Body of pancreas (tissue), 4 donors: ENCODE data around the gene AMPH. TPM values are rescaled to one million over a fixed set of nuclear protein-coding genes. Genes with fewer than 3 reads are reported as not detected.
A peak's percentile ranks its signal among the peaks of the same experiment; 100 is the strongest.
"Not testable (repeated sequence)": the region's sequence is repeated elsewhere in the genome, so short reads cannot be mapped to it uniquely, and the experiment has no call there.

Source experiments
- ATAC-seq: fragments of 150-250 bp; one replicate; pipeline ENCODE4 v1.9.1; 2016
- DNase-seq, 4 donors: peaks; one replicate each; pipeline ENCODE4 v3.0.0-alpha.2; 2019
- H3K27ac ChIP-seq, 4 donors: fragments of 200-600 bp; sonication (generic); 1 replicate in 3 of 4; 2 replicates in 1 of 4; pipeline versions ENCODE4 v1.5.1 to v1.6.1; 2016 to 2019; ENCODE audit warnings: mild to moderate bottlenecking in 1 of 4, mixed read lengths in 1 of 4, moderate library complexity in 1 of 4
- H3K27me3 ChIP-seq, 2 donors: fragments of 200-600 bp; sonication (generic); one replicate each; pipeline ENCODE4 v1.6.0; 2016; ENCODE audit warnings: mild to moderate bottlenecking in 1 of 2
- H3K36me3 ChIP-seq, 2 donors: fragments of 200-600 bp; sonication (generic); replicated peaks in 1 of 2; 2 replicates each; pipeline ENCODE4 v1.5.1; 2016; ENCODE audit warnings: low read depth in 2 of 2; ENCODE audit not compliant: insufficient read depth in 1 of 2
- H3K4me1 ChIP-seq: fragments of 200-600 bp; sonication (generic); one replicate; pipeline ENCODE4 v1.6.0; 2016
- H3K4me3 ChIP-seq, 2 donors: fragments of 200-600 bp; sonication (generic); 1 replicate in 1 of 2; 2 replicates in 1 of 2; pipeline ENCODE4 v1.5.1; 2016 to 2019
- H3K9me3 ChIP-seq, 3 donors: fragments of 200-600 bp; sonication (generic); 1 replicate in 2 of 3; 2 replicates in 1 of 3; pipeline ENCODE4 v1.5.1; 2016
- POLR2A ChIP-seq, 3 donors: fragments of 450-650 bp; IDR thresholded peaks; one replicate each; pipeline ENCODE4 v1.6.1; 2016; ENCODE audit warnings: antibody characterized with exemption in 3 of 3, mild to moderate bottlenecking in 2 of 3
- WGBS, 2 donors: methylation state at CpG; one replicate each; pipeline ENCODE4 v1.1.5; 2017; 5-methylcytosine and 5-hydroxymethylcytosine counted together
- intact Hi-C: fragments of 100-400 bp; cut with DNase I; formaldehyde crosslinking; loops from one replicate; pipeline ENCODE4 v1.15.1; 2023
- total RNA-seq, 2 donors: library from RNA; depleted of rRNA; stranded (reverse); fragments of >200 nt; gene quantifications; one replicate each; pipeline ENCODE4 v1.1.0, GENCODE V29; 2016
- TF ChIP-seq, protein P1 (sequence below), 7 experiments: fragments of 450-650 bp in 4 of 7; fragments of 200-600 bp in 3 of 7; sonication (generic) in 3 of 7; IDR thresholded peaks; one replicate each; pipeline ENCODE4 v1.5.1; 2016 to 2019; ENCODE audit warnings: antibody characterized with exemption in 7 of 7

AMPH gene
- total RNA-seq, 2 donors from 2014 or later, result 2.6 to 14.2 TPM

DNA sequence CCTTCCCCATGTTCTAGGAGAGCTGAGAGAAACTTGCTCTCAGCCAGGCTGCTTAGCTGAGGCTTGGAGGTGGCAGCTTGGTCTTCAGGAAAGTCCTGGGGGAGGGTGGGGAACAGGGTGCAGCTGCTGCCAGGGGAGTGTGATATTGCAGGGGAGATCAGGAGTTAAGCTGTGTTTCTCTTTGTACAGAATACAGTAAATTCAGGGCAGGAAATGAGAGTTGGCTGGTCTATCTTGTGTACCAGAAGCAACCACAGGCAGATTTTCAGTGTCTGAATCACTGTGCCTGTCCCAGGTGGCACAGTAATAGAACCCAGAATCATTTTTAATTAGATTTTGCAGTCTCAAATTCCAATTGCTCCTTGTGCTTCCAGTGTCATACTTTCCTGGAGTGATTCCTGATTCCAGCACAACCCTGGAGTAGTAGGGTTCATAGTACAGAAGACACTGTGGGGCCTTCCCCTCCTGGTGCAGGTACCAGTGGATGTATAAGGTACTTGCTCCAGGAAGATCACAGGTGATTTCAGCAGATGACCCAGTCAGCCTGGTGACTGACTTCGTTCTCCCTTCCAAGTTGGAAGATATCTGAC is 263.8 kb downstream of the AMPH start:
- TF ChIP-seq POLR2A (IDR thresholded peaks at IDR 0.05), result no peak
- TF ChIP-seq, protein P1, sequence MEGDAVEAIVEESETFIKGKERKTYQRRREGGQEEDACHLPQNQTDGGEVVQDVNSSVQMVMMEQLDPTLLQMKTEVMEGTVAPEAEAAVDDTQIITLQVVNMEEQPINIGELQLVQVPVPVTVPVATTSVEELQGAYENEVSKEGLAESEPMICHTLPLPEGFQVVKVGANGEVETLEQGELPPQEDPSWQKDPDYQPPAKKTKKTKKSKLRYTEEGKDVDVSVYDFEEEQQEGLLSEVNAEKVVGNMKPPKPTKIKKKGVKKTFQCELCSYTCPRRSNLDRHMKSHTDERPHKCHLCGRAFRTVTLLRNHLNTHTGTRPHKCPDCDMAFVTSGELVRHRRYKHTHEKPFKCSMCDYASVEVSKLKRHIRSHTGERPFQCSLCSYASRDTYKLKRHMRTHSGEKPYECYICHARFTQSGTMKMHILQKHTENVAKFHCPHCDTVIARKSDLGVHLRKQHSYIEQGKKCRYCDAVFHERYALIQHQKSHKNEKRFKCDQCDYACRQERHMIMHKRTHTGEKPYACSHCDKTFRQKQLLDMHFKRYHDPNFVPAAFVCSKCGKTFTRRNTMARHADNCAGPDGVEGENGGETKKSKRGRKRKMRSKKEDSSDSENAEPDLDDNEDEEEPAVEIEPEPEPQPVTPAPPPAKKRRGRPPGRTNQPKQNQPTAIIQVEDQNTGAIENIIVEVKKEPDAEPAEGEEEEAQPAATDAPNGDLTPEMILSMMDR (IDR thresholded peaks at IDR 0.05), result no peak
- WGBS, 2 donors, result 80 to 81% methylated on average over 1 of the region's 1 CpG
- no peaks in the 10 kb centered on the region for H3K36me3 ChIP-seq
- no peak overlapping the region for H3K27ac ChIP-seq
- DNase-seq (no peak), ATAC-seq (no peak)
- no peaks in the 10 kb centered on the region for H3K27me3 ChIP-seq
- no peaks in the 10 kb centered on the region for H3K4me1 ChIP-seq
- no peaks in the 10 kb centered on the region for H3K9me3 ChIP-seq
- no peak overlapping the region for H3K4me3 ChIP-seq
- intact Hi-C loops, result no loop called here

DNA sequence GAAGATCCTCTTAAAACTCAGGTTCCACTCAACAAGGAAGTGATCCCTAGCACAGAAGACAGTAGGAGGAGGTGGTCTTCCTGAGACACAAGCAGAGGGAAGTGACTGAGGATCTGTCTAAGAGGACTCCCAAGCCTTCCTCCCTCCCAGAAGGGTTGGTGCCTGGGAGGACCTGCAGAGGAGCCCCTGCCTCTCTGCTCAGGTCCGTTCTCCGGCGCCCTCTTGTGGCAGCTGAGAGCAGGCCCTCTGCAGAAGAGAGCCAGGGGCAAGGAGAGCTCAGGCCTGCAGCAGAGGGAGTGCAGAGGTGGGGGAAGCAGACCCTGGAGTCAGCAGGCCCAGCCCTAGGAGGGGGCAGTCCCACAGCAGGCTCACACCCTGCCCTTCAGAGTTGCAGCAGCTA is 267.8 kb downstream of the AMPH start:
- H3K27ac ChIP-seq, H3K27me3 ChIP-seq, H3K9me3 ChIP-seq, H3K4me3 ChIP-seq, H3K4me1 ChIP-seq, ATAC-seq, H3K36me3 ChIP-seq, intact Hi-C loops: not testable (repeated sequence)
- TF ChIP-seq, protein P1 (IDR thresholded peaks at IDR 0.05), result peak; percentile 14 to 50 (median 31)
- peak in 3 of 4 donors; percentile 40 to 50 (median 48) for DNase-seq
- 8 to 17% methylated on average over 2 to 3 of the region's 3 CpGs for WGBS, 2 donors

DNA sequence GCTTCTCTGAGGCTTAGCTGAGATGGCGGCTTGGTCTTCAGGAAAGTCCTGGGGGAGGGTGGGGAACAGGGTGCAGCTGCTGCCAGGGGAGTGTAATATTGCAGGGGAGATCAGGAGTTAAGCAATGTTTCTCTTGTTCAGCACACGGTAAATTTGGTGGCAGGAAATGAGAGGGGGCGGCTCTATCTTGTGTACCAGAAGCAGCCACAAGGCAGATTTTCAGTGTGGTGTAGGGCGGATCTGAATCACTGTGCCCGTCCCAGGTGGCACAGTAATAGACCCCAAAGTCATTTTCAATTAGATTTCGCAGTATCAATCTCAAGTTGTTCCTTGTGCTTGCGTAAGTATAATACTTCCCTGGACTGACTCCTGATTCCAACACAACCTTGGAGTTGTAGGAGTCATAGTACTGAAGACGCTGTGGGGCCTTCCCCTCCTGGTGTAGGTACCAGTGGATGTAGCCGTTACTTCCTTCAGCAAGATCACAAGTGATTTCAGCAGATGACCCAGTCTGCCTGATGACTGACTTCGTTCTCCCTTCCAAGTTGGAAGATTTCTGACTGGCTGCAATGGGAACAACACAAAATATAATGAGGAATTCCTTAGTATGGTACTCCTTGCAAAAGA is 268.4 kb downstream of the AMPH start:
- H3K27ac ChIP-seq, H3K36me3 ChIP-seq, H3K9me3 ChIP-seq, ATAC-seq, H3K4me1 ChIP-seq, DNase-seq, H3K27me3 ChIP-seq, intact Hi-C loops, H3K4me3 ChIP-seq: not testable (repeated sequence)
- WGBS, 2 donors, result 62 to 72% methylated on average over 10 of the region's 10 CpGs

- ATAC-seq (no peak), DNase-seq (no peak)
- Histone ChIP-seq H3K9me3 (no peaks in the 10 kb centered on the region), H3K27me3 (no peaks in the 10 kb centered on the region), H3K4me3 (no peak overlapping the region), H3K4me1 (no peaks in the 10 kb centered on the region), H3K36me3 (no peaks in the 10 kb centered on the region), H3K27ac (no peak overlapping the region)
- intact Hi-C loops, result no loop called here
- 32 to 33% methylated on average over 1 of the region's 1 CpG for WGBS, 2 donors
- no peak for TF ChIP-seq POLR2A (IDR thresholded peaks at IDR 0.05)
- TF ChIP-seq, protein P1 (IDR thresholded peaks at IDR 0.05), result no peak
These were observed 270.4 kb downstream of the AMPH start for GRCh38 chr7:38360776-38361175.

GRCh38 chr7:38359071-38359601 is 272.0 kb downstream of the AMPH start:
- H3K4me3 ChIP-seq, H3K9me3 ChIP-seq, H3K4me1 ChIP-seq, H3K36me3 ChIP-seq, intact Hi-C loops, H3K27me3 ChIP-seq: not testable (repeated sequence)
- ATAC-seq (peak; percentile 66), DNase-seq (peak; percentile 49 to 73 (median 60))
- TF ChIP-seq, protein P1 (IDR thresholded peaks at IDR 0.05), result peak in 6 of 7 experiments; percentile 15 to 54 (median 40)
- peak overlapping the region in 1 of 4 donors; percentile 45 for H3K27ac ChIP-seq
- 32 to 40% methylated on average over 5 of the region's 5 CpGs for WGBS, 2 donors

- H3K27ac ChIP-seq, result peak overlapping the region in 1 of 4 donors; percentile 45
- H3K4me1 ChIP-seq, intact Hi-C loops, ATAC-seq, DNase-seq, H3K4me3 ChIP-seq, H3K9me3 ChIP-seq, H3K27me3 ChIP-seq, H3K36me3 ChIP-seq: not testable (repeated sequence)
- WGBS, 2 donors, result 80 to 81% methylated on average over 6 of the region's 6 CpGs
These were observed 272.8 kb downstream of the AMPH start for GRCh38 chr7:38358273-38358831.
